Neuronal stem cell (in vitro differentiated cells): ENCODE results near the gene SLC39A11.

Source experiments
- DNase-seq: peaks from one replicate; pipeline ENCODE4 v3.0.0-alpha.2; 2013; ENCODE audit warnings: low spot score
- H2AFZ ChIP-seq: one replicate; pipeline ENCODE4 v1.6.1; 2013; ENCODE audit warnings: mild to moderate bottlenecking, low read length, inconsistent platforms
- H2AK5ac ChIP-seq: 2 replicates; pipeline ENCODE4 v1.6.1; 2013; ENCODE audit warnings: low read depth, mild to moderate bottlenecking, inconsistent platforms, low read length, moderate library complexity, mixed read lengths
- H2BK120ac ChIP-seq: 2 replicates; pipeline ENCODE4 v1.6.1; 2013; ENCODE audit warnings: low read depth, mild to moderate bottlenecking, inconsistent platforms, low read length, moderate library complexity, mixed read lengths
- H2BK12ac ChIP-seq: one replicate; pipeline ENCODE4 v1.6.1; 2013; ENCODE audit warnings: low read length, inconsistent platforms
- H2BK15ac ChIP-seq: 2 replicates; pipeline ENCODE4 v1.6.1; 2013; ENCODE audit warnings: mild to moderate bottlenecking, low read length, inconsistent platforms, mixed read lengths
- H2BK5ac ChIP-seq: one replicate; pipeline ENCODE4 v1.6.1; 2013; ENCODE audit warnings: inconsistent platforms, mild to moderate bottlenecking, low read length, moderate library complexity
- H3K14ac ChIP-seq: one replicate; pipeline ENCODE4 v1.6.1; 2013; ENCODE audit warnings: low read length, inconsistent platforms
- H3K18ac ChIP-seq: 2 replicates; pipeline ENCODE4 v1.6.1; 2013; ENCODE audit warnings: low read length, inconsistent platforms
- H3K23ac ChIP-seq: 2 replicates; pipeline ENCODE4 v1.6.1; 2013; ENCODE audit warnings: low read depth, mild to moderate bottlenecking, mixed read lengths, low read length, inconsistent platforms; ENCODE audit not compliant: poor library complexity
- H3K27ac ChIP-seq: replicated peaks from 3 replicates; pipeline ENCODE4 v1.5.1; 2013; ENCODE audit warnings: low read length, inconsistent platforms
- H3K27me3 ChIP-seq, 3 experiments: 2 replicates each; pipeline ENCODE4 v1.6.1; 2013; ENCODE audit warnings: low read length in 3 of 3, mild to moderate bottlenecking in 2 of 3, inconsistent platforms in 1 of 3, low read depth in 1 of 3, mixed read lengths in 1 of 3, moderate library complexity in 1 of 3; ENCODE audit not compliant: control insufficient read depth in 3 of 3, insufficient read depth in 3 of 3
- H3K36me3 ChIP-seq, 2 donors: replicated peaks in 1 of 2; 2 replicates each; pipeline ENCODE4 v1.6.1; 2013; ENCODE audit warnings: low read length in 2 of 2; ENCODE audit not compliant: control insufficient read depth in 2 of 2, insufficient read depth in 2 of 2
- H3K4ac ChIP-seq: 2 replicates; pipeline ENCODE4 v1.6.1; 2013; ENCODE audit warnings: inconsistent platforms, mild to moderate bottlenecking, low read length, moderate library complexity
- H3K4me1 ChIP-seq, 2 donors: 1 replicate in 1 of 2; 2 replicates in 1 of 2; pipeline ENCODE4 v1.6.1; 2013; ENCODE audit warnings: low read length in 2 of 2, low read depth in 1 of 2; ENCODE audit not compliant: control insufficient read depth in 2 of 2, insufficient read depth in 1 of 2
- H3K4me2 ChIP-seq: one replicate; pipeline ENCODE4 v1.6.1; 2013; ENCODE audit warnings: mild to moderate bottlenecking, low read length, inconsistent platforms; ENCODE audit not compliant: insufficient read depth, poor library complexity, severe bottlenecking
- H3K4me3 ChIP-seq, 2 donors: 2 replicates each; pipeline ENCODE4 v1.5.1; 2013; ENCODE audit warnings: low read length in 2 of 2, mild to moderate bottlenecking in 2 of 2, inconsistent platforms in 1 of 2, moderate library complexity in 1 of 2
- H3K79me1 ChIP-seq: one replicate; pipeline ENCODE4 v1.6.1; 2013; ENCODE audit warnings: low read depth, mild to moderate bottlenecking, inconsistent platforms, low read length, moderate library complexity
- H3K9ac ChIP-seq: one replicate; pipeline ENCODE4 v1.6.1; 2013; ENCODE audit warnings: mild to moderate bottlenecking, low read depth, low read length, inconsistent platforms; ENCODE audit not compliant: poor library complexity
- H3K9me3 ChIP-seq, 2 donors: replicated peaks in 1 of 2; 2 replicates each; pipeline versions ENCODE3 to v1.6.1; 2013; ENCODE audit warnings: low read length in 2 of 2, mild to moderate bottlenecking in 2 of 2, inconsistent platforms in 1 of 2, low read depth in 1 of 2, mixed read lengths in 1 of 2, moderate library complexity in 1 of 2; ENCODE audit not compliant: control insufficient read depth in 2 of 2, insufficient read depth in 1 of 2
- H4K8ac ChIP-seq: one replicate; pipeline ENCODE4 v1.6.1; 2013; ENCODE audit warnings: low read depth, mild to moderate bottlenecking, inconsistent platforms, low read length, moderate library complexity
- H4K91ac ChIP-seq: one replicate; pipeline ENCODE4 v1.6.1; 2013; ENCODE audit warnings: low read length, low read depth, mild to moderate bottlenecking, inconsistent platforms; ENCODE audit not compliant: poor library complexity
- WGBS, 2 donors: extraction: QIAGEN DNeasy Blood & Tissue Kit; methylation state at CpG; one replicate each; pipeline ENCODE4 v1.1.7; 2013; ENCODE audit warnings: missing lambda C conversion rate in 2 of 2, mixed read lengths in 1 of 2; ENCODE audit not compliant: insufficient read length in 2 of 2, insufficient replicate concordance in 1 of 2; ENCODE audit errors: extremely low coverage in 2 of 2; 5-methylcytosine and 5-hydroxymethylcytosine counted together

SLC39A11 gene

GRCh38 chr17:72970797-72971196, 121.7 kb downstream of the SLC39A11 start:
- no peaks in the 10 kb centered on the region for H3K36me3 ChIP-seq
- H3K9me3 ChIP-seq, result no peaks in the 10 kb centered on the region
- no peak overlapping the region for H2BK15ac ChIP-seq
- H3K79me1 ChIP-seq, result no peaks in the 10 kb centered on the region
- H4K91ac ChIP-seq, result no peak overlapping the region
- H3K27ac ChIP-seq, result no peak overlapping the region
- H3K4me3 ChIP-seq, result no peak overlapping the region
- H3K4ac ChIP-seq, result no peak overlapping the region
- H2BK12ac ChIP-seq, result peak overlapping the region; percentile 85
- no peaks in the 10 kb centered on the region for H3K27me3 ChIP-seq
- H2AK5ac ChIP-seq, result no peak overlapping the region
- H2AFZ ChIP-seq, result peak overlapping the region; percentile 78
- no peak for DNase-seq
- H3K4me1 ChIP-seq, result peaks cover 19 to 21% of the 10 kb centered on the region in 2 donors
- peak overlapping the region; percentile 59 for H3K14ac ChIP-seq
- H2BK5ac ChIP-seq, result no peak overlapping the region
- peak overlapping the region; percentile 91 for H3K18ac ChIP-seq
- no peak overlapping the region for H2BK120ac ChIP-seq
- no peak overlapping the region for H3K23ac ChIP-seq
- H3K4me2 ChIP-seq, result no peak overlapping the region
- no CpG with 5 or more reads among the region's 10 CpGs for WGBS, 2 donors
- H4K8ac ChIP-seq, result no peak overlapping the region
- H3K9ac ChIP-seq, result no peak overlapping the region

- Histone ChIP-seq H4K91ac (no peak overlapping the region), H3K4me1 (peaks cover 19 to 21% of the 10 kb centered on the region in 2 donors), H2BK120ac (no peak overlapping the region), H4K8ac (no peak overlapping the region), H3K27me3 (no peaks in the 10 kb centered on the region), H3K36me3 (no peaks in the 10 kb centered on the region), H2AFZ (peak overlapping the region; percentile 78), H3K18ac (no peak overlapping the region), H3K9ac (no peak overlapping the region), H2BK15ac (no peak overlapping the region), H3K27ac (no peak overlapping the region), H3K4me2 (no peak overlapping the region), H2BK5ac (no peak overlapping the region), H3K4ac (no peak overlapping the region), H2AK5ac (no peak overlapping the region), H3K23ac (no peak overlapping the region), H3K14ac (no peak overlapping the region), H3K4me3 (no peak overlapping the region), H3K9me3 (no peaks in the 10 kb centered on the region), H2BK12ac (no peak overlapping the region), H3K79me1 (no peaks in the 10 kb centered on the region)
- no CpG with 5 or more reads among the region's 5 CpGs for WGBS, 2 donors
- DNase-seq, result no peak
These were observed 122.2 kb downstream of the SLC39A11 start for GRCh38 chr17:72970246-72970645.

- no peak for DNase-seq
- Histone ChIP-seq H2BK120ac (no peak overlapping the region), H3K4me1 (peaks cover 19 to 21% of the 10 kb centered on the region in 2 donors), H3K27ac (no peak overlapping the region), H3K9me3 (no peaks in the 10 kb centered on the region), H3K27me3 (no peaks in the 10 kb centered on the region), H2BK15ac (peak overlapping the region; percentile 17), H3K79me1 (no peaks in the 10 kb centered on the region), H3K36me3 (no peaks in the 10 kb centered on the region), H2BK12ac (peak overlapping the region; percentile 8), H3K4ac (no peak overlapping the region), H3K4me3 (no peak overlapping the region), H3K18ac (peak overlapping the region; percentile 44), H3K23ac (no peak overlapping the region), H4K8ac (no peak overlapping the region), H2AFZ (no peak overlapping the region), H3K9ac (no peak overlapping the region), H3K14ac (no peak overlapping the region), H2AK5ac (no peak overlapping the region), H3K4me2 (no peak overlapping the region), H4K91ac (no peak overlapping the region), H2BK5ac (no peak overlapping the region)
- no CpG with 5 or more reads among the region's 5 CpGs for WGBS, 2 donors
These were observed 123.1 kb downstream of the SLC39A11 start for GRCh38 chr17:72969293-72969906.

GRCh38 chr17:72968798-72969197, 123.7 kb downstream of the SLC39A11 start:
- Histone ChIP-seq H3K4me2 (no peak overlapping the region), H3K9me3 (no peaks in the 10 kb centered on the region), H3K9ac (no peak overlapping the region), H3K79me1 (no peaks in the 10 kb centered on the region), H3K27ac (no peak overlapping the region), H3K4me1 (peaks cover 19 to 21% of the 10 kb centered on the region in 2 donors), H2AK5ac (peak overlapping the region; percentile 20), H2AFZ (no peak overlapping the region), H3K4ac (no peak overlapping the region), H2BK120ac (no peak overlapping the region), H3K18ac (peak overlapping the region; percentile 44), H3K14ac (no peak overlapping the region), H4K91ac (no peak overlapping the region), H3K27me3 (no peaks in the 10 kb centered on the region), H3K36me3 (no peaks in the 10 kb centered on the region), H2BK5ac (no peak overlapping the region), H3K23ac (no peak overlapping the region), H2BK15ac (peak overlapping the region; percentile 17), H2BK12ac (no peak overlapping the region), H3K4me3 (no peak overlapping the region), H4K8ac (no peak overlapping the region)
- DNase-seq, result no peak
- no CpG with 5 or more reads among the region's 9 CpGs for WGBS, 2 donors
